ENCODE measurements around the gene RAPGEF2. TPM values are rescaled to one million over a fixed set of nuclear protein-coding genes. Genes with fewer than 3 reads are reported as not detected.

RAPGEF2 gene
- total RNA-seq, 6 experiments from 2014 or later, result 22.2 to 36.4 (median 31.5) TPM

- H3K4me3 Mint-ChIP-seq, result no peak overlapping the region
- TF ChIP-seq CTCF (IDR thresholded peaks at IDR 0.05), result no peak
- no peak for DNase-seq
- H3K27ac Mint-ChIP-seq, result no peak overlapping the region
- H3K36me3 Mint-ChIP-seq (ENCODE audit: low read depth), result no peaks in the 10 kb centered on the region
- peaks cover 13% of the 10 kb centered on the region for H3K4me1 Mint-ChIP-seq (ENCODE audit: low read depth)
- H3K27me3 Mint-ChIP-seq (ENCODE audit: insufficient read depth), result peaks cover 2% of the 10 kb centered on the region; the same call in 1 of the 2 replicates
- H3K9me3 Mint-ChIP-seq, result no peaks in the 10 kb centered on the region
Observed at GRCh38 chr4:159121371-159121770, 18.5 kb downstream of the RAPGEF2 start.

DNA sequence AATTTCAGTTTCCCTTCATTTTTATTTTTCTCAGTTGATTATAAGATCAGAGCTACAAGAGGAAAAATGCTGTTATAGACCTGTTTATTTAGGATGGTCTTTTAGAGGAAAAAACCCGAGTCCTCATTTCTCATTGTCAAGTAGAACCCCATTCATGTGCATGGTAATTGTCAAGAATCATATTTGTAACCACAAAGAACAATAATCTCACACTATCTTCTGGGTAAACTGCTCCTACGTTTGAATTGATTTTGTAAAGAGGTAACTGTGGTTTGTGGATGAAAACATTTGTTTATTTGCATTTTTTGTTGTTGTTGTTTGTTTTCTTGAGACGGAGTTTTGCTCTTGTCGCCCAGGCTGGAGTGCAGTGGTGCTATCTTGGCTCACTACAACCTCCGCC, 23.8 kb downstream of the RAPGEF2 start:
- Mint-ChIP-seq H3K36me3 (ENCODE audit: low read depth) (no peaks in the 10 kb centered on the region), H3K4me3 (no peak overlapping the region), H3K4me1 (ENCODE audit: low read depth) (no peaks in the 10 kb centered on the region), H3K9me3 (no peaks in the 10 kb centered on the region), H3K27me3 (ENCODE audit: insufficient read depth) (no peaks in the 10 kb centered on the region), H3K27ac (no peak overlapping the region)
- no peak for DNase-seq
- no peak for TF ChIP-seq CTCF (IDR thresholded peaks at IDR 0.05)

- H3K36me3 Mint-ChIP-seq (ENCODE audit: low read depth), result no peaks in the 10 kb centered on the region
- H3K4me1 Mint-ChIP-seq (ENCODE audit: low read depth), result no peaks in the 10 kb centered on the region
- DNase-seq, result no peak
- no peak overlapping the region for H3K4me3 Mint-ChIP-seq
- no peaks in the 10 kb centered on the region for H3K27me3 Mint-ChIP-seq (ENCODE audit: insufficient read depth)
- H3K9me3 Mint-ChIP-seq, result no peaks in the 10 kb centered on the region
- no peak for TF ChIP-seq CTCF (IDR thresholded peaks at IDR 0.05)
- H3K27ac Mint-ChIP-seq, result no peak overlapping the region
Observed at GRCh38 chr4:159127745-159128518, 25.1 kb downstream of the RAPGEF2 start.

- H3K4me1 Mint-ChIP-seq (ENCODE audit: low read depth), result no peaks in the 10 kb centered on the region
- no peak for DNase-seq
- H3K9me3 Mint-ChIP-seq, result no peaks in the 10 kb centered on the region
- H3K27ac Mint-ChIP-seq, result no peak overlapping the region
- H3K27me3 Mint-ChIP-seq (ENCODE audit: insufficient read depth), result no peaks in the 10 kb centered on the region
- H3K36me3 Mint-ChIP-seq (ENCODE audit: low read depth), result no peaks in the 10 kb centered on the region
- H3K4me3 Mint-ChIP-seq, result no peak overlapping the region
- TF ChIP-seq CTCF (IDR thresholded peaks at IDR 0.05), result no peak
Observed at GRCh38 chr4:159129814-159130550, 27.1 kb downstream of the RAPGEF2 start.

GRCh38 chr4:159131564-159131963, 28.7 kb downstream of the RAPGEF2 start:
- no peaks in the 10 kb centered on the region for H3K9me3 Mint-ChIP-seq
- no peak overlapping the region for H3K4me3 Mint-ChIP-seq
- no peaks in the 10 kb centered on the region for H3K4me1 Mint-ChIP-seq (ENCODE audit: low read depth)
- H3K27me3 Mint-ChIP-seq (ENCODE audit: insufficient read depth), result no peaks in the 10 kb centered on the region
- no peak for DNase-seq
- H3K36me3 Mint-ChIP-seq (ENCODE audit: low read depth), result no peaks in the 10 kb centered on the region
- H3K27ac Mint-ChIP-seq, result no peak overlapping the region
- TF ChIP-seq CTCF (IDR thresholded peaks at IDR 0.05), result no peak
